ENCODE results near the gene DENND2D.

The DENND2D gene

GRCh38 chr1:111192074-111192473, 8.4 kb downstream of the DENND2D start:
- H3K4me1 ChIP-seq (ENCODE audit: low read length): peaks cover 19% of the 10 kb centered on the region
- H3K4me3 ChIP-seq (ENCODE audit: low read length): no peak overlapping the region
- no peaks in the 10 kb centered on the region for H3K9me3 ChIP-seq (ENCODE audit: insufficient read depth, low read length)
- H3K27me3 ChIP-seq (ENCODE audit: low read depth, low read length): no peaks in the 10 kb centered on the region
- H3K79me2 ChIP-seq (ENCODE audit: low read length): no peaks in the 10 kb centered on the region
- no peak for TF ChIP-seq CTCF (IDR thresholded peaks at IDR 0.05; ENCODE audit: low read depth, low read length)
- TF ChIP-seq EZH2phosphoT487 (IDR thresholded peaks at IDR 0.05; ENCODE audit: low read depth): no peak
- H3K36me3 ChIP-seq (replicated peaks; ENCODE audit: low read depth, low read length): peaks cover 14% of the 10 kb centered on the region
- no peak overlapping the region for H3K9ac ChIP-seq (ENCODE audit: low read length)
- no peaks in the 10 kb centered on the region for H4K20me1 ChIP-seq (ENCODE audit: insufficient read depth, low read length)
- H3K27ac ChIP-seq (ENCODE audit: low read length): no peak overlapping the region
- no peak overlapping the region for H2AFZ ChIP-seq (ENCODE audit: low read depth, low read length)
- no peak overlapping the region for H3K4me2 ChIP-seq (ENCODE audit: low read length)

- Histone ChIP-seq H3K4me3 (ENCODE audit: low read length) (no peak overlapping the region), H3K9ac (ENCODE audit: low read length) (no peak overlapping the region), H2AFZ (ENCODE audit: low read depth, low read length) (no peak overlapping the region), H3K9me3 (ENCODE audit: insufficient read depth, low read length) (no peaks in the 10 kb centered on the region), H3K36me3 (replicated peaks; ENCODE audit: low read depth, low read length) (peaks cover 18% of the 10 kb centered on the region), H3K27ac (ENCODE audit: low read length) (no peak overlapping the region), H3K79me2 (ENCODE audit: low read length) (no peaks in the 10 kb centered on the region), H3K27me3 (ENCODE audit: low read depth, low read length) (no peaks in the 10 kb centered on the region), H4K20me1 (ENCODE audit: insufficient read depth, low read length) (no peaks in the 10 kb centered on the region), H3K4me2 (ENCODE audit: low read length) (no peak overlapping the region), H3K4me1 (ENCODE audit: low read length) (peaks cover 19% of the 10 kb centered on the region)
- no peak for TF ChIP-seq CTCF (IDR thresholded peaks at IDR 0.05; ENCODE audit: low read depth, low read length)
- no peak for TF ChIP-seq EZH2phosphoT487 (IDR thresholded peaks at IDR 0.05; ENCODE audit: low read depth)
Measured at GRCh38 chr1:111191496-111191895, 8.9 kb downstream of the DENND2D start.

GRCh38 chr1:111190931-111191451, 9.5 kb downstream of the DENND2D start:
- H3K27ac ChIP-seq (ENCODE audit: low read length): no peak overlapping the region
- H3K4me3 ChIP-seq (ENCODE audit: low read length): no peak overlapping the region
- no peaks in the 10 kb centered on the region for H3K27me3 ChIP-seq (ENCODE audit: low read depth, low read length)
- no peak overlapping the region for H3K9ac ChIP-seq (ENCODE audit: low read length)
- H3K9me3 ChIP-seq (ENCODE audit: insufficient read depth, low read length): no peaks in the 10 kb centered on the region
- no peak overlapping the region for H2AFZ ChIP-seq (ENCODE audit: low read depth, low read length)
- H3K4me2 ChIP-seq (ENCODE audit: low read length): no peak overlapping the region
- TF ChIP-seq EZH2phosphoT487 (IDR thresholded peaks at IDR 0.05; ENCODE audit: low read depth) (no peak), CTCF (IDR thresholded peaks at IDR 0.05; ENCODE audit: low read depth, low read length) (no peak)
- H3K4me1 ChIP-seq (ENCODE audit: low read length): peaks cover 19% of the 10 kb centered on the region
- no peaks in the 10 kb centered on the region for H4K20me1 ChIP-seq (ENCODE audit: insufficient read depth, low read length)
- no peaks in the 10 kb centered on the region for H3K79me2 ChIP-seq (ENCODE audit: low read length)
- H3K36me3 ChIP-seq (replicated peaks; ENCODE audit: low read depth, low read length): peaks cover 20% of the 10 kb centered on the region

DNA sequence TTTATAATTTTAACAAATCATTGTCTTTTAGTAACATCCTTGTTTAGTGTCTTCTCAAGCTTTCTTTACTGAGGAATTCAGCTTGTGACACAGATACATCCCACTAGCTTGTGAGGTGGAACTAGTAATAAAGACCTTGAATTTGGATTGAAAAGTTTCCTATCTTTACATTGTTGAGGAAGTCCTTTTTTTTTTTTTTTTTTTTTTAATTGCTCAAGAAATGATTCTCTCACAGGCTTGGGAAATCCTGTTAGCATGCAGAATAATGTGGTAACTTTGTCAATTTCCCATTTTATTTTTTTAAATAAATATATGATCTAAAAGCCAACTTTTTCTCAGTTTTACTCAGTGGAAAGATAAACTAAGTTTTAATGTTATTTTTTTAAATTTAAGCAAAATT, 15.8 kb downstream of the DENND2D start:
- peaks cover 42% of the 10 kb centered on the region for H3K36me3 ChIP-seq (replicated peaks; ENCODE audit: low read depth, low read length)
- no peaks in the 10 kb centered on the region for H4K20me1 ChIP-seq (ENCODE audit: insufficient read depth, low read length)
- H3K27ac ChIP-seq (ENCODE audit: low read length): no peak overlapping the region
- TF ChIP-seq CTCF (IDR thresholded peaks at IDR 0.05; ENCODE audit: low read depth, low read length): no peak
- TF ChIP-seq EZH2phosphoT487 (IDR thresholded peaks at IDR 0.05; ENCODE audit: low read depth): no peak
- no peak overlapping the region for H3K4me2 ChIP-seq (ENCODE audit: low read length)
- H3K79me2 ChIP-seq (ENCODE audit: low read length): no peaks in the 10 kb centered on the region
- H2AFZ ChIP-seq (ENCODE audit: low read depth, low read length): no peak overlapping the region
- H3K4me3 ChIP-seq (ENCODE audit: low read length): no peak overlapping the region
- no peaks in the 10 kb centered on the region for H3K4me1 ChIP-seq (ENCODE audit: low read length)
- H3K27me3 ChIP-seq (ENCODE audit: low read depth, low read length): no peaks in the 10 kb centered on the region
- H3K9ac ChIP-seq (ENCODE audit: low read length): no peak overlapping the region
- H3K9me3 ChIP-seq (ENCODE audit: insufficient read depth, low read length): no peaks in the 10 kb centered on the region

All from OCI-LY3 (cell line).